Measurements from ENCODE around the gene TMEM198. TPM values are rescaled to one million over a fixed set of nuclear protein-coding genes. Genes with fewer than 3 reads are reported as not detected.

TMEM198 gene
- total RNA-seq, 2 experiments from 2014 or later = 2.1 to 2.2 TPM

GRCh38 chr2:219541611-219542180 is 2.1 kb upstream of the TMEM198 start:
- H3K36me3 Mint-ChIP-seq (ENCODE audit: low read depth) = peaks cover 8% of the 10 kb centered on the region
- ChIA-PET CTCF (interaction anchor here (0.6 to 4.7 kb wide), 61 partner anchors 10 to 280 kb away, joined by 3 to 74 read pairs (median 4); partner anchors contain the start of genes DES, GMPPA, OBSL1 and STK11IP), POLR2A (interaction anchor here (0.8 to 2.2 kb wide), 2 partner anchors 11 to 100 kb away, joined by 3 to 5 read pairs; no protein-coding TSS in a partner anchor)
- DNase-seq = peak; percentile 92
- no peaks in the 10 kb centered on the region for H3K9me3 Mint-ChIP-seq
- H3K27ac Mint-ChIP-seq = no peak overlapping the region
- ATAC-seq = peak; percentile 43
- H3K4me3 Mint-ChIP-seq = peak overlapping the region; percentile 93
- intact Hi-C loops (cut with micrococcal nuclease) = loop anchor here (1.0 to 5.0 kb wide), 3 partner anchors 56 to 146 kb away; partner anchors contain the start of gene STK11IP
- H3K4me1 Mint-ChIP-seq (ENCODE audit: low read depth) = peaks cover 21% of the 10 kb centered on the region
- H3K27me3 Mint-ChIP-seq = peaks cover 9% of the 10 kb centered on the region
- TF ChIP-seq CTCF (IDR thresholded peaks at IDR 0.05) = peak; percentile 100

- peak overlapping the region; percentile 93 for H3K4me3 Mint-ChIP-seq
- peak overlapping the region; percentile 77 for H3K27ac Mint-ChIP-seq
- H3K4me1 Mint-ChIP-seq (ENCODE audit: low read depth) = peaks cover 21% of the 10 kb centered on the region
- intact Hi-C loops (cut with micrococcal nuclease) = loop anchor here (5.0 kb wide), 2 partner anchors 54 to 144 kb away; partner anchors contain the start of gene STK11IP
- POLR2A ChIA-PET = interaction anchor here (0.9 to 2.2 kb wide), 3 partner anchors 9 to 54 kb away, joined by 4 to 5 read pairs (median 4); no protein-coding TSS in a partner anchor
- peak; percentile 45 for ATAC-seq
- CTCF ChIA-PET = interaction anchor here (0.7 to 4.7 kb wide), 14 partner anchors 9 to 155 kb away, joined by 3 to 62 read pairs (median 6); partner anchors contain the start of genes GMPPA and STK11IP
- TF ChIP-seq CTCF (IDR thresholded peaks at IDR 0.05) = no peak
- DNase-seq = peak; percentile 22
- H3K9me3 Mint-ChIP-seq = no peaks in the 10 kb centered on the region
- peaks cover 12% of the 10 kb centered on the region for H3K27me3 Mint-ChIP-seq
- H3K36me3 Mint-ChIP-seq (ENCODE audit: low read depth) = peaks cover 8% of the 10 kb centered on the region
These were observed 765 bp upstream of the TMEM198 start for GRCh38 chr2:219542931-219543595.

GRCh38 chr2:219544567-219544966 is 739 bp downstream of the TMEM198 start:
- Mint-ChIP-seq H3K4me3 (peak overlapping the region; percentile 93), H3K4me1 (ENCODE audit: low read depth) (peaks cover 21% of the 10 kb centered on the region), H3K27ac (no peak overlapping the region), H3K27me3 (peaks cover 16% of the 10 kb centered on the region), H3K9me3 (no peaks in the 10 kb centered on the region), H3K36me3 (ENCODE audit: low read depth) (peaks cover 8% of the 10 kb centered on the region)
- CTCF ChIA-PET = interaction anchor here (0.9 to 3.3 kb wide), 4 partner anchors 9 to 98 kb away, joined by 3 to 26 read pairs (median 6); no protein-coding TSS in a partner anchor
- ATAC-seq (no peak), DNase-seq (no peak)
- POLR2A ChIA-PET = interaction anchor here (0.9 to 1.5 kb wide), 2 partner anchors 8 to 51 kb away, joined by 3 to 4 read pairs; no protein-coding TSS in a partner anchor
- no peak for TF ChIP-seq CTCF (IDR thresholded peaks at IDR 0.05)
- intact Hi-C loops (cut with micrococcal nuclease) = loop anchor here (5.0 kb wide), 2 partner anchors 53 to 143 kb away; partner anchors contain the start of gene STK11IP

- DNase-seq (no peak), ATAC-seq (no peak)
- Mint-ChIP-seq H3K4me3 (no peak overlapping the region), H3K27ac (no peak overlapping the region), H3K4me1 (ENCODE audit: low read depth) (peaks cover 21% of the 10 kb centered on the region), H3K36me3 (ENCODE audit: low read depth) (peaks cover 8% of the 10 kb centered on the region), H3K27me3 (peaks cover 20% of the 10 kb centered on the region), H3K9me3 (no peaks in the 10 kb centered on the region)
- no peak for TF ChIP-seq CTCF (IDR thresholded peaks at IDR 0.05)
- intact Hi-C loops (cut with micrococcal nuclease) = no loop called here
- POLR2A ChIA-PET = no interaction called here
- CTCF ChIA-PET = interaction anchor here (1.1 to 3.3 kb wide), 4 partner anchors 15 to 97 kb away, joined by 3 to 26 read pairs (median 6); no protein-coding TSS in a partner anchor
These were observed 1.6 kb downstream of the TMEM198 start for GRCh38 chr2:219545295-219545942.
